AG09309 (cell line): ENCODE results near the gene SSC5D.

Source experiments
- DNase-seq: peaks from one replicate; pipeline ENCODE4 v3.0.0-alpha.2; 2010; ENCODE audit warnings: low read depth
- H3K4me3 ChIP-seq: 2 replicates; pipeline ENCODE4 v1.5.1; 2011; ENCODE audit warnings: mild to moderate bottlenecking, low read depth, low read length, moderate library complexity; ENCODE audit not compliant: control insufficient read depth
- TF ChIP-seq, protein P1 (sequence below): IDR thresholded peaks from 2 replicates; pipeline ENCODE4 v1.5.1; 2011; ENCODE audit warnings: mild to moderate bottlenecking, low read depth, low read length, inconsistent platforms; ENCODE audit not compliant: insufficient read depth, control insufficient read depth; ENCODE audit errors: missing control alignments

SSC5D gene

DNA sequence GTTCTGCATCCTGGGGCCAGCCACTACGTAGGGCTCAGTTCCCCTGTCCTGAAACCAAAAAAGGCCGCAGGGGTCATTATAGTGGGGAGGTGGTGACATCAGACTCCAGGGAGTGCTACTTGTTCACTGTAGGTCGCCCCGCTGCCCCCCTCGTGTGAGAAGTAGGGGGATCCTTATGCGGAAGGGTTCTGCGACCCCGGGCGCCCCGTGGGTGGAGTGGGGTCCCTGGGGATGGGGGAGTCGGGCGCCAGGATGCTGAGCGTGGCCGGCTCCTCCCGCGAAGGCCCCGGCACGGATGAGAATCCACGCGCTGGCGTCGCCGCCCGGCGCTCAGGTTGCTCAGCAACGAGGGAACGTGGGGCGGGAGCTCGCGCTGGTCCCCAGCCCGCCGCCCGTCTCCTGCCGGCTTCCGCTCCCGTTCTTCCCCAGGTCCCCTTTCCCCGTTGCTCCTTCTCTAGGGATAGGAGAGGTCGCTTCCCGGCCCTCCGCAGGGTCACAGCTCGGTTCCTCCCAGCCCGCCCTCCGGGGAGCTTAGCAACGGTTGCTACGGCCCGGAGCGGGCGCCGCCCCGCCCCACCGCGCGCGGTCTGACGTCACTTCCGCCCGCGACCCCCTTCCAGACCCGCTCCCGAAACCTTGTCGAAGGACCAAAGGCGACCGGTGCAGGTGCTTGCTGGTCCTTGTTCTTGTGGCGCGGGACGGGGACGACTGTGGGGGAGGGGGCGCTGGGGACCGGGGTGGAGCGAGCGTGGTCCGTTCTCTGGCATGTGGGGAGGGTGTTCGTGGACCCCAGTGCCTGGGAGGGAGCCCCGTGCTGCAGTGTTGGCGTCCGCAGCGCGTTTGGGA is 3.4 kb upstream of the SSC5D start, which contains the start of gene NAT14:
NAT14 (plus strand) TSS at position 596 of the 846 bp plus-strand sequence. CDS start 521 bp downstream, outside the sequence.
- H3K4me3 ChIP-seq: peak within 1 kb of the TSS; percentile 65
- TF ChIP-seq, protein P1, sequence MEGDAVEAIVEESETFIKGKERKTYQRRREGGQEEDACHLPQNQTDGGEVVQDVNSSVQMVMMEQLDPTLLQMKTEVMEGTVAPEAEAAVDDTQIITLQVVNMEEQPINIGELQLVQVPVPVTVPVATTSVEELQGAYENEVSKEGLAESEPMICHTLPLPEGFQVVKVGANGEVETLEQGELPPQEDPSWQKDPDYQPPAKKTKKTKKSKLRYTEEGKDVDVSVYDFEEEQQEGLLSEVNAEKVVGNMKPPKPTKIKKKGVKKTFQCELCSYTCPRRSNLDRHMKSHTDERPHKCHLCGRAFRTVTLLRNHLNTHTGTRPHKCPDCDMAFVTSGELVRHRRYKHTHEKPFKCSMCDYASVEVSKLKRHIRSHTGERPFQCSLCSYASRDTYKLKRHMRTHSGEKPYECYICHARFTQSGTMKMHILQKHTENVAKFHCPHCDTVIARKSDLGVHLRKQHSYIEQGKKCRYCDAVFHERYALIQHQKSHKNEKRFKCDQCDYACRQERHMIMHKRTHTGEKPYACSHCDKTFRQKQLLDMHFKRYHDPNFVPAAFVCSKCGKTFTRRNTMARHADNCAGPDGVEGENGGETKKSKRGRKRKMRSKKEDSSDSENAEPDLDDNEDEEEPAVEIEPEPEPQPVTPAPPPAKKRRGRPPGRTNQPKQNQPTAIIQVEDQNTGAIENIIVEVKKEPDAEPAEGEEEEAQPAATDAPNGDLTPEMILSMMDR: no peak
- DNase-seq: no peak

DNA sequence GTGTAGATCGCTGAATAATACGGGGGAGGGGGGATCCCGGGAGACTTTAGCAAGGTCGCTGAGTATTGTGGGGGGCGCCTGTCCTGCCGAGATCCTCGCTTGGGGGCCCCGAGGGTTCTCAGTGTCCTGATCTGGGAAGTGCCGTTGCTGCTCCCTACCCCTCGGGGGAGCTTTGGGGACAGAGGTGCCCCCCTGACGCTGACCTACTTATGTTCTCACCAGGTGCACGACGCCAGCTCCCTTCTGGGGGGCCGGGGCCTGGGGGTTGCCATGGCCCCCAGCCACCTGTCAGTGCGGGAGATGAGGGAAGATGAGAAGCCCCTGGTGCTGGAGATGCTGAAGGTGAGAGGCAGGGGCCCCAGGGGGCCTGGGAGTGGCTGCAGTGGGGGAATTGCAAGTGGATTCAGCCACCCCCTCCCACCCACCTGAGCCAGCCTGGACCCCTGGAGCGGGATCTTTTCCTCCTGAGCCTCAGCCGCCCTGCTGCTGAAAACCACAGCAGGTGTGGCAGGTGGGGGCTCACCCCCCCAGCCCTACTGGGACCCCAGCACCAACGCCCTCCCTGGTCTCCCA is 2.7 kb upstream of the SSC5D start:
- TF ChIP-seq, protein P1: no peak
- no peak for DNase-seq
- peak overlapping the region; percentile 65 for H3K4me3 ChIP-seq

DNA sequence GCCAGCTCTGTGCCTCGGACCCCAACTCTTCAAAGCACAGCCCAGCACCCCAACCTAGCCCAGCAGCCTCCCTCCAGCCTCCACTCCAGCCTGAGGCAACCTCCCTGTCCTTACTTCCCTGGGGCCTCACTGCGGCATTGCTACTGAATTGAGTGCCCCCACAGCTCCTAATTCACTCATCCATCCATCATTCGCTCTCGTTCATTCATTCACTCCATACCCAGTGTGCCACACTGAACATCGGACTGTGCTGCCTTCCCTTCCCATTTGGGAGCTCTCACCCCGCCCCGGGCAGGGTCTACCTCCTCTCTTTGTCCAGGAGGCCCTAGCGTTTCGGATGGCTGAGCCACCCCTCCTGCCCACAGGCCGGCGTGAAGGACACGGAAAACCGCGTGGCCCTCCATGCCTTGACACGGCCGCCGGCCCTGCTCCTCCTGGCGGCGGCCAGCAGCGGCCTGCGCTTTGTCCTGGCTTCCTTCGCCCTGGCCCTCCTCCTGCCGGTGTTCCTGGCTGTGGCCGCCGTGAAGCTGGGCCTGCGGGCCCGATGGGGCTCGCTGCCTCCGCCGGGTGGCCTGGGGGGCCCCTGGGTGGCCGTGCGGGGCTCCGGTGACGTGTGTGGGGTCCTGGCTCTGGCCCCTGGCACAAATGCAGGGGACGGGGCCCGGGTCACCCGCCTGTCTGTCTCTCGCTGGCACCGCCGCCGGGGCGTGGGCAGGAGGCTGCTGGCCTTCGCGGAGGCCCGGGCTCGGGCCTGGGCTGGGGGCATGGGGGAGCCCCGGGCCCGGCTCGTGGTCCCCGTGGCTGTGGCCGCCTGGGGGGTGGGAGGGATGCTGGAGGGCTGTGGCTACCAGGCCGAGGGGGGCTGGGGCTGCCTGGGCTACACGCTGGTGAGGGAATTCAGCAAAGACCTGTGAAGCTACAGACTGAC is 1.9 kb upstream of the SSC5D start:
- no peak for DNase-seq
- TF ChIP-seq, protein P1: peak; percentile 64
- peak overlapping the region; percentile 65 for H3K4me3 ChIP-seq

DNA sequence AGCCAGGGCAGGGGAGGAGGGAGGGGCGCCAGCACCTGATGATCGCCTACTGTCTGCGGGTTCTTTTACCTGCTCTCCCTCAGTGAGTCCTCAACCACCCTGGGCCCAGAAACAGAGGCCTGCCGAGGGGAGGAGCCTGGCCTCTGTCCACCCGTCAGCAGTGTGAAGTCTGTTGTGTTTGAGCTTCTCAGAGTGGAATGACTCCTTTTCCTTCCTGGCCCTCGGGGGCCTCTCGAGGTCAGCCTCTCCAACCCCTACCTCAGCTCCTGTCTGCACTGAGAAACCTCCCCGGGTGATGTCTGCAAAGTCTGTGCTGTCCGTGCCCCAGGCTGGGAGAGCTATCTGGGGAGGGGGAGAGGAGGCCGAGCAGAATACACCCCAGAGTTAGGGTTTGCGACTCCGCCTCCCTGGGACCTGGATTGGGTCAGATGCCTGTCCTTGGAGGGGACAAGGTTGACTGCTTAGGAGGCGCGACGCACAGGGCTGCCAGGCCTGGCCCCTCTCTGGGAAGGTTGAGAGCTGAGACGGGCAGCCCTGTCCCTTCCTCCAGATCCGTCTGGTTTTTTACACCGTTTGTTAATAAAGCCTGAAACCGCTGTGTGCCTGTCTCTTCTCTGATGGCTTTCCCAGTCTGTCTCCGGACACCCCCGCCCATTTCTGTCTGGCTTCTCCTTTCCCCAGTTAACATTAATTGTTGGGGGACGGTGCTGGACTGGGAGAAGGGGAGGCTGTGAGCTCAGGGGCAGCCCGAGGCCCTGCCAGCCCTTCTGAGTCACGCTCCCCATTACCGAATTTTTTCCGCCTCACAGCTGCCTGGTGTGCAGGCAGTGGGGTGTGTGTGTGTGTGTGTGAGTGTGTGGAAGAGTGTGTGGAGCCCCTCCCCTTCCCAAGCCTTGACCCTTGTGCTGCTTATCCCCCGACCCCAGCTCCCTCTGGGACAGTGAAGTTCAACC is 989 bp upstream of the SSC5D start:
- peak; percentile 93 for DNase-seq
- H3K4me3 ChIP-seq: peak overlapping the region; percentile 21
- TF ChIP-seq, protein P1: no peak

DNA sequence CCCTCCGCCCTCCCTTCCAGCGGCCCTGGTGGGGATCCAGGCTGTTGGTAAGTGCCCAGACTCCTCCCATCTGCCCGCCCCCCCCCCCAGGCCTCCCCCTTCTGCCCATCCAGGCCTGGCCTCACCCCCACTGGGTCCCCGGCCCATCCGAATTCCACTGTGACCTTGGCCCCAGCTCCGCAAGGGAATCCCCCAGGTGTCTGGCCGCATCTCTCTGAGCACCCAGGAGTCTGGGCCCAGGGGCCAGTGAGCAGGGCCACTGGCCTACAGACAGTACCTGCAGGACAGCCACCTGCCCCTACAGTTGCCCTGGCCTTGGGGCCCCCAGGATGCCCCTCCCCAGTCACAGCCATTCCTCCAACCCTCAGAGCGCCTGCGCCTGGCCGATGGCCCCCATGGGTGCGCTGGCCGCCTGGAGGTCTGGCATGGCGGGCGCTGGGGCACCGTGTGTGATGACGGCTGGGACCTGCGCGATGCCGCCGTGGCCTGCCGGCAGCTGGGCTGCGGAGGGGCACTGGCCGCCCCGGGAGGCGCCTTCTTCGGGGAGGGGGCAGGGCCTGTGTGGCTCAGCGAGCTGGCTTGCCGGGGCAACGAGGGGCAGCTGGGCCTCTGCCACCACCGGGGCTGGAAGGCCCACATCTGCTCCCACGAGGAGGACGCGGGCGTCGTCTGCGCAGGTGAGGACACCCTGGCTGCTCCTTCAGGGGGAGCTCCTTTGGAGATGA is 912 bp downstream of the SSC5D start:
- TF ChIP-seq, protein P1: no peak
- peak overlapping the region; percentile 48 for H3K4me3 ChIP-seq
- no peak for DNase-seq
